B cell (primary cell): Measurements from ENCODE around the gene TIAM2. TPM values are rescaled to one million over a fixed set of nuclear protein-coding genes. Genes with fewer than 3 reads are reported as not detected.

Source experiments
- ATAC-seq: fragments of 200-7000 bp; cut with Tn5 transposase; one replicate; pipeline ENCODE4 v1.10.0; 2021; ENCODE audit warnings: low read depth, mild to moderate bottlenecking, moderate number of reproducible peaks, moderate library complexity
- CTCF ChIA-PET: fragments of 350-600 bp; sonication (Branson Sonifier 250); formaldehyde crosslinking; loops from one replicate; lab custom pipeline; 2021; ENCODE audit warnings: antibody characterized with exemption, inconsistent platforms; lab: Charles Lee
- POLR2A ChIA-PET: fragments of 350-600 bp; sonication (Branson Sonifier 250); formaldehyde crosslinking; loops from one replicate; lab custom pipeline; 2021; ENCODE audit warnings: antibody characterized with exemption; lab: Charles Lee
- DNase-seq: peaks from one replicate; pipeline ENCODE4 v3.0.0; 2013
- H2AFZ ChIP-seq: 2 replicates; pipeline ENCODE4 v1.6.1; 2012; ENCODE audit warnings: mild to moderate bottlenecking, low read depth, low read length; ENCODE audit not compliant: insufficient read depth, poor library complexity, severe bottlenecking
- H3K27ac ChIP-seq, 2 donors: 1 replicate in 1 of 2; 2 replicates in 1 of 2; pipeline ENCODE4 v1.5.1; 2012 to 2013; ENCODE audit warnings: low read length in 2 of 2, mild to moderate bottlenecking in 2 of 2, moderate library complexity in 1 of 2
- H3K27me3 ChIP-seq, 4 experiments: fragments of 200-600 bp in 1 of 4; sonication (generic) in 1 of 4; replicated peaks in 1 of 4; 1 replicate in 2 of 4; 2 replicates in 2 of 4; pipeline versions ENCODE4 v1.6.1 to v1.7.0; 2013 to 2016; ENCODE audit warnings: low read length in 3 of 4, mild to moderate bottlenecking in 2 of 4, mixed read lengths in 1 of 4, moderate library complexity in 1 of 4; ENCODE audit not compliant: insufficient read depth in 4 of 4, control insufficient read depth in 3 of 4; ENCODE audit errors: control extremely low read depth in 1 of 4
- H3K36me3 ChIP-seq, 2 experiments: replicated peaks in 1 of 2; 1 replicate in 1 of 2; 2 replicates in 1 of 2; pipeline versions ENCODE4 v1.6.1 to v1.7.1; 2013; ENCODE audit warnings: low read length in 1 of 2; ENCODE audit not compliant: insufficient read depth in 2 of 2, control insufficient read depth in 1 of 2; ENCODE audit errors: control extremely low read depth in 1 of 2, extremely low read depth in 1 of 2
- H3K4me1 ChIP-seq, 2 donors: fragments of 200-600 bp in 1 of 2; sonication (generic) in 1 of 2; 1 replicate in 1 of 2; 2 replicates in 1 of 2; pipeline versions ENCODE4 v1.5.1 to v1.6.1; 2013 to 2017; ENCODE audit warnings: low read length in 2 of 2; ENCODE audit not compliant: control insufficient read depth in 2 of 2, insufficient read depth in 2 of 2
- H3K4me2 ChIP-seq: replicated peaks from 2 replicates; pipeline ENCODE3; 2012; ENCODE audit warnings: mild to moderate bottlenecking, low read depth, low read length; ENCODE audit not compliant: poor library complexity, severe bottlenecking
- H3K4me3 ChIP-seq, 5 experiments: fragments of 200-600 bp in 1 of 5; sonication (generic) in 1 of 5; 1 replicate in 3 of 5; 2 replicates in 2 of 5; pipeline versions ENCODE4 v1.5.1 to v1.7.0; 2011 to 2016; ENCODE audit warnings: low read length in 4 of 5, mild to moderate bottlenecking in 4 of 5, low read depth in 2 of 5, control low read depth in 1 of 5, moderate library complexity in 1 of 5; ENCODE audit not compliant: insufficient read depth in 1 of 5; ENCODE audit errors: control extremely low read depth in 1 of 5, extremely low read depth in 1 of 5
- H3K79me2 ChIP-seq: fragments of 200-600 bp; sonication (generic); one replicate; pipeline ENCODE4 v1.6.0; 2016; ENCODE audit warnings: low read length; ENCODE audit not compliant: control insufficient read depth, insufficient read depth
- H3K9ac ChIP-seq: fragments of 200-600 bp; sonication (generic); 2 replicates; pipeline ENCODE4 v1.6.1; 2017; ENCODE audit warnings: mild to moderate bottlenecking, low read length, moderate library complexity
- H3K9me3 ChIP-seq, 3 donors: one replicate each; pipeline versions ENCODE4 v1.6.1 to v1.7.1; 2013; ENCODE audit warnings: low read length in 2 of 3; ENCODE audit not compliant: control insufficient read depth in 2 of 3, insufficient read depth in 1 of 3; ENCODE audit errors: control extremely low read depth in 1 of 3
- H4K20me1 ChIP-seq: 2 replicates; pipeline ENCODE4 v1.6.0; 2012; ENCODE audit warnings: mild to moderate bottlenecking, low read length; ENCODE audit not compliant: insufficient read depth, control insufficient read depth, poor library complexity, severe bottlenecking
- H3K27ac Mint-ChIP-seq: one replicate; pipeline ENCODE4 v1.8.0; 2021; ENCODE audit warnings: mixed read lengths
- H3K27me3 Mint-ChIP-seq: one replicate; pipeline ENCODE4 v1.8.0; 2021; ENCODE audit warnings: mixed read lengths
- H3K4me1 Mint-ChIP-seq: one replicate; pipeline ENCODE4 v1.8.0; 2021; ENCODE audit warnings: mixed read lengths
- H3K4me3 Mint-ChIP-seq: one replicate; pipeline ENCODE4 v1.8.0; 2021; ENCODE audit warnings: mixed read lengths
- H3K9me3 Mint-ChIP-seq: one replicate; pipeline ENCODE4 v1.8.0; 2022; ENCODE audit warnings: mixed read lengths; ENCODE audit not compliant: insufficient read depth
- CTCF ChIP-seq: fragments of 200-600 bp; IDR thresholded peaks from one replicate; pipeline ENCODE4 v1.8.0; 2022; ENCODE audit warnings: antibody characterized with exemption, mild to moderate bottlenecking
- EZH2 ChIP-seq: IDR thresholded peaks from 2 replicates; pipeline ENCODE4 v1.6.1; 2012; ENCODE audit warnings: borderline replicate concordance, low read depth, mild to moderate bottlenecking, moderate library complexity, low read length; ENCODE audit not compliant: insufficient read depth, poor library complexity, severe bottlenecking
- WGBS: methylation state at CpG from one replicate; pipeline ENCODE4 v1.1.5; 2013; ENCODE audit warnings: missing lambda C conversion rate; ENCODE audit not compliant: insufficient coverage; 5-methylcytosine and 5-hydroxymethylcytosine counted together
- intact Hi-C: fragments of 100-400 bp; cut with micrococcal nuclease; formaldehyde crosslinking; loops from one replicate; pipeline ENCODE4 v1.10.0; 2022
- polyA plus RNA-seq: library from polyadenylated mRNA; depleted of rRNA; stranded (reverse); fragments of >200 nt; gene quantifications from 2 replicates; pipeline ENCODE4 v1.2.3, GENCODE V29; 2012
- total RNA-seq, 2 donors: library from RNA; stranded (reverse); fragments of 120-200 nt in 1 of 2; gene quantifications; 1 replicate in 1 of 2; 2 replicates in 1 of 2; pipeline versions ENCODE4 v1.2.3 to v1.2.4, GENCODE V29; 2013 to 2022

TIAM2 gene
- total and polyA plus RNA-seq, 2 donors (not counting 1 experiment from before 2014, with no cell fraction given), result 13.1 to 18.8 TPM

GRCh38 chr6:154991207-154991606 is 3.9 kb upstream of the TIAM2 start:
- H3K4me2 ChIP-seq, result no peak overlapping the region
- H4K20me1 ChIP-seq, result no peaks in the 10 kb centered on the region
- H2AFZ ChIP-seq, result no peak overlapping the region
- H3K4me1 ChIP-seq, result peaks cover 5 to 7% of the 10 kb centered on the region in 2 donors
- 85% methylated on average over 4 of the region's 4 CpGs for WGBS
- ChIA-PET POLR2A (no interaction called here), CTCF (no interaction called here)
- Mint-ChIP-seq H3K9me3 (no peaks in the 10 kb centered on the region), H3K27ac (no peak overlapping the region), H3K4me3 (no peak overlapping the region), H3K27me3 (peaks cover 4% of the 10 kb centered on the region), H3K4me1 (peaks cover 6% of the 10 kb centered on the region)
- no peaks in the 10 kb centered on the region for H3K9me3 ChIP-seq
- H3K79me2 ChIP-seq, result no peaks in the 10 kb centered on the region
- no peak overlapping the region for H3K4me3 ChIP-seq
- ATAC-seq (no peak), DNase-seq (no peak)
- no peak for TF ChIP-seq EZH2
- no peak for TF ChIP-seq CTCF
- H3K9ac ChIP-seq, result no peak overlapping the region
- H3K27me3 ChIP-seq, result peaks cover 0 to 7% (median 3%) of the 10 kb centered on the region in 4 experiments
- no peaks in the 10 kb centered on the region for H3K36me3 ChIP-seq
- intact Hi-C loops, result no loop called here
- no peak overlapping the region for H3K27ac ChIP-seq

DNA sequence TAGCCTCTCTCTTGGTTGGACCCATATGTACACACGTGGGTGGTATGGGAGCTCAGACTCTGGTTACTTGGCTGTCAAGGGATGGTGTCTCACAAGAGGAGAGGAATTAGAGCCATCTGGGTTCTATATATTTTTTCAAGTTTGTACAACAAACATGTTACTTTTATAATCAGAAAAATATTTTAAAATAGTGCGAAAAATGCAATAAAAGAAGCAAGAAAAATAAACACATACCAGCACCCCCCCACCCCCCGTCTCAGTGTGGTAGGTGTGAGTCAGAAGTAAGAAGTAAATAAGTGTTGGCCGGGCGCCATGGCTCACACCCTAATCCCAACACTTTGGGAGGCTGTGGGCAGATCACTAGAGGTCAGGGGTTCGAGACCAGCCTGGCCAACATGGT is 2.1 kb upstream of the TIAM2 start:
- WGBS, result 100% methylated on average over 1 of the region's 6 CpGs
- TF ChIP-seq CTCF (no peak), EZH2 (no peak)

More for the DNA sequence above, 2.1 kb upstream of the TIAM2 start:
- no peak for ATAC-seq
- CTCF ChIA-PET, result no interaction called here
- Histone ChIP-seq H3K4me3 (no peak overlapping the region), H3K9ac (no peak overlapping the region), H3K27me3 (peaks cover 0 to 20% (median 7%) of the 10 kb centered on the region in 4 experiments), H4K20me1 (no peaks in the 10 kb centered on the region), H3K4me1 (peaks cover 8% of the 10 kb centered on the region in 2 donors), H3K36me3 (no peaks in the 10 kb centered on the region), H2AFZ (no peak overlapping the region), H3K27ac (no peak overlapping the region), H3K79me2 (no peaks in the 10 kb centered on the region), H3K9me3 (no peaks in the 10 kb centered on the region), H3K4me2 (no peak overlapping the region)
- intact Hi-C loops, result no loop called here
- H3K4me3 Mint-ChIP-seq, result no peak overlapping the region
- no peak overlapping the region for H3K27ac Mint-ChIP-seq
- H3K4me1 Mint-ChIP-seq, result peaks cover 8% of the 10 kb centered on the region
- POLR2A ChIA-PET, result no interaction called here
- peaks cover 21% of the 10 kb centered on the region for H3K27me3 Mint-ChIP-seq
- H3K9me3 Mint-ChIP-seq, result no peaks in the 10 kb centered on the region
- DNase-seq, result no peak
